AG10803 (cell line): Measurements from ENCODE around the gene MS4A8.
"Not testable (repeated sequence)": the region's sequence is repeated elsewhere in the genome, so short reads cannot be mapped to it uniquely, and the experiment has no call there.

Source experiments
- DNase-seq: peaks from one replicate; pipeline ENCODE4 v3.0.0; 2010; ENCODE audit warnings: low read depth
- H3K4me3 ChIP-seq: 2 replicates; pipeline ENCODE4 v1.5.1; 2011; ENCODE audit warnings: mild to moderate bottlenecking, low read length, control low read depth
- CTCF ChIP-seq: conservative IDR thresholded peaks from 2 replicates; pipeline ENCODE4 v1.5.1; 2011; ENCODE audit warnings: mild to moderate bottlenecking, low read length, control low read depth, inconsistent platforms

The MS4A8 gene

GRCh38 chr11:60699284-60699691, at the start of gene MS4A8:
MS4A8 (plus strand) TSS chr11:60699612; CDS start chr11:60700861, 1,249 bp downstream.
- DNase-seq = no peak
- TF ChIP-seq CTCF = no peak
- no peak within 1 kb of the TSS for H3K4me3 ChIP-seq

- no peak overlapping the region for H3K4me3 ChIP-seq
- DNase-seq = no peak
- no peak for TF ChIP-seq CTCF
Observed at GRCh38 chr11:60657888-60658287, 41.5 kb upstream of the MS4A8 start.

DNA sequence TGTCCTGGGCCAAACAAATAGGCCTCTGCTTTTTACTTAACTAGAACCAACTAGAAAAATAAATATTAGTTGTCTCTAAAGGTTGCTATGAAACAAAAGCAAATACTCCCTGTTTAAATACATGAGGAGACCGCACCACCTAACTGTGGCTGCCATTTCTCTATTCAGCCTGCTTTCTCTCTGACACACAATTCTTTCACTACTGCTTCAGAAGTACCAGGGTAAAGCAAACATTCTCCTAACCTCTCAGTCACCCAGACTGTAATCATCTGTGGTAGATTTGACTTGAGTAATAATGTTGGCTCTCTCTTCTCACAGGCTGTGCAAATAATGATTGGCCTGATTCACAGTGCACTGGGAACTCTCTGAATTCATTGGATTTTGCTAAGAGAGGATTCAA, 41.0 kb upstream of the MS4A8 start:
- H3K4me3 ChIP-seq = no peak overlapping the region
- no peak for DNase-seq
- no peak for TF ChIP-seq CTCF

- no peak for TF ChIP-seq CTCF
- no peak overlapping the region for H3K4me3 ChIP-seq
- DNase-seq = no peak
Observed at GRCh38 chr11:60672255-60672654, 27.2 kb upstream of the MS4A8 start.

DNA sequence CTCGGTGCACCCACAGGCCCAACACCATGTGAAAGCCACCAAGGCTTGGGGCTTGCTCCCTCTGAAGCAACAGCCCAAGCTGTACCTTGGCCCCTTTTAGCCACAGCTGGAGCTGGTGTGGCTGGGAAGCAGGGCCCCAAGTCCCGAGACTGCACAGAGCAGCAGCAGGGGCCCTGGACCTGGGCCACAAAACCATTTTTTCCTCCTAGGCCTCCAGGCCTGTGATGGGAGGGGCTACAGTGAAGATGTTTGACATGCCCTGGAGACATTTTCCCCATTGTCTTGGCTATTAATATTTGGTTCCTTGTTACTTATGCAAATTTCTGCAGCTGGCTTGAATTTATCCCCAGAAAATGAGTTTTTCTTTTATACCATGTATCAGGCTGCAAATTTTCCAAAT, 21.2 kb upstream of the MS4A8 start:
- not testable (repeated sequence) for DNase-seq, H3K4me3 ChIP-seq

DNA sequence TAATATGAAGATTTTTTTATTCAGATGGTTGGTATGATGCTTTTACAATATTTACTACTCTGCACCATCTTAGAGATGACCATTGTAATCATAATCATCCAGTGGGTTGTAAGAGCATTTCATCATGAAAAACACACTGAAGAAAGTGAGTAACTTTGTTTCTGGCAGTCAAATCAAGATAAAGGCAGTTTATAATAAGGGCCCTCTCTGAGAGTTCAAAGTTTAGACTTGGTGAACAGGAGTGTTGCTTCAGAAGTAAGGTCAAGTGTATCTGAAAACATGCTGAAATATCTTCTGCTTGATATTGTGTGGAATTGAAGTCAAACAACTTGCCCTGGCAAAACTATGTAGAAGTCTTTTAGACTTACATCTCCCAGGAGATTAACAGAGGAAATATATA, 19.5 kb upstream of the MS4A8 start:
- H3K4me3 ChIP-seq = no peak overlapping the region
- DNase-seq = no peak
- no peak for TF ChIP-seq CTCF

DNA sequence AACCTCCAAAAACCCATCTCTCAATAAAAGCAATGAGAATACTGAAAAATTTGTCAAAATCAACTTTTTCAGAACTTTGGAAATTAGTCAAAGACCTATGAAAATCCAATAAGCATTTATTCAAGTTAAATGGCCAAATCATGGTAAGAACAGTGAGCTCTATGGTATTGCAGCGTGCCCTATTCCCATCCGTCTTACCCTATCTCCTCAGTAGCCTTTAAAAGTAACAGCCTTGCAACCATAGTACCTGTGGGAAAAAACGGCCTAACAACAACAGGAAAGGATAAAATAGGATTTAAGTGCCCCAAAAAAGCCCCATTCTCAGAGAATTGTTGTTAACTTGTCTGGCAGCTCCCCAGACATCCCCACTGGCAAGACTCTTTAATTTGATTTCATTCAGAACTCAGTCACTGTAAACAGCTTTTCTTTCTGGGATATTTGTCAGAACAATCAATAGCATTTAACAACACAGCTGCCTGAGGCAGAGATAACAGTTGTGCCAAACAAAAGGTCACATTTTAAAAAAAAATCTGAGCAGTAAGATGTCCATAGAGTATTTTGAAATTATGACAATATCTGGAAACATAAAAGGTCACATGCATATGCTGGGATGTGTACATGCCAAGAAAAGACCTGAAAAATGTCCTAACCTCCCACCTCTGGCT, 18.8 kb upstream of the MS4A8 start:
- H3K4me3 ChIP-seq = no peak overlapping the region
- no peak for DNase-seq
- TF ChIP-seq CTCF = no peak

DNA sequence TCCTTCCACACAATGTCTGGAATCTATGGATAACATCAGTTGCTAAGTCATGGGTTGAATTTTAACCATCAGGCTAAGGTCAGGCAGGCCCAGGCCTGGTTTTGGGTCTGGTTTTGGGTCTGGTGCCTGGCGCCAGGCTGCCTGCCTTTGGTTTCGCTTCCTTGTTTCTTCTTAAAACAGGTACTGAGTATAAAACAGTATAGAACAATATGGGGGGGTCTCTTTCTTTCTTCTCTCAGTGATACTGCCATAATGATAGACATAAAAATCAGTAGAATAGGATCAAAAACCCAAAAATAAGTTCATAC, 14.9 kb upstream of the MS4A8 start:
- not testable (repeated sequence) for H3K4me3 ChIP-seq, DNase-seq
